Measurements from ENCODE around the gene CCDC187. TPM values are rescaled to one million over a fixed set of nuclear protein-coding genes. Genes with fewer than 3 reads are reported as not detected.

Gene CCDC187
- total RNA-seq, 1 experiment from 2014 or later: not detected

- Mint-ChIP-seq H3K27me3 (ENCODE audit: insufficient read depth, unreplicated experiment) (no peaks in the 10 kb centered on the region), H3K36me3 (ENCODE audit: insufficient read depth, unreplicated experiment) (no peaks in the 10 kb centered on the region), H3K4me3 (ENCODE audit: unreplicated experiment) (no peak overlapping the region), H3K27ac (ENCODE audit: low read depth, unreplicated experiment) (no peak overlapping the region), H3K4me1 (ENCODE audit: insufficient read depth, unreplicated experiment) (peaks cover 5% of the 10 kb centered on the region), H3K9me3 (ENCODE audit: unreplicated experiment) (no peaks in the 10 kb centered on the region)
- ChIA-PET POLR2A (no interaction called here), CTCF (interaction anchor here (0.6 to 1.4 kb wide), 2 partner anchors 11 to 12 kb away, joined by 3 read pairs; no protein-coding TSS in a partner anchor)
- TF ChIP-seq CTCF (IDR thresholded peaks at IDR 0.05; ENCODE audit: unreplicated experiment): no peak
- BruUV-seq (replicated peaks): no TSS peak
- DNase-seq (ENCODE audit: unreplicated experiment): no peak
- intact Hi-C loops (cut with micrococcal nuclease): no loop called here
These were observed 9.5 kb downstream of the CCDC187 start for GRCh38 chr9:136294437-136294836.

GRCh38 chr9:136293476-136294077 lies 10.3 kb downstream of the CCDC187 start:
- H3K9me3 Mint-ChIP-seq (ENCODE audit: unreplicated experiment): no peaks in the 10 kb centered on the region
- no TSS peak for BruUV-seq (replicated peaks)
- ChIA-PET POLR2A (no interaction called here), CTCF (no interaction called here)
- no peak overlapping the region for H3K4me3 Mint-ChIP-seq (ENCODE audit: unreplicated experiment)
- no peak for DNase-seq (ENCODE audit: unreplicated experiment)
- H3K27me3 Mint-ChIP-seq (ENCODE audit: insufficient read depth, unreplicated experiment): no peaks in the 10 kb centered on the region
- peaks cover 5% of the 10 kb centered on the region for H3K4me1 Mint-ChIP-seq (ENCODE audit: insufficient read depth, unreplicated experiment)
- no peaks in the 10 kb centered on the region for H3K36me3 Mint-ChIP-seq (ENCODE audit: insufficient read depth, unreplicated experiment)
- TF ChIP-seq CTCF (IDR thresholded peaks at IDR 0.05; ENCODE audit: unreplicated experiment): no peak
- intact Hi-C loops (cut with micrococcal nuclease): no loop called here
- H3K27ac Mint-ChIP-seq (ENCODE audit: low read depth, unreplicated experiment): no peak overlapping the region

GRCh38 chr9:136292591-136293448 lies 11.1 kb downstream of the CCDC187 start:
- intact Hi-C loops (cut with micrococcal nuclease): no loop called here
- ChIA-PET CTCF (interaction anchor here (2.0 kb wide), 1 partner anchor 9 kb away, joined by 10 read pairs; no protein-coding TSS in a partner anchor), POLR2A (no interaction called here)
- Mint-ChIP-seq H3K27ac (ENCODE audit: low read depth, unreplicated experiment) (no peak overlapping the region), H3K36me3 (ENCODE audit: insufficient read depth, unreplicated experiment) (no peaks in the 10 kb centered on the region), H3K27me3 (ENCODE audit: insufficient read depth, unreplicated experiment) (peaks cover 4% of the 10 kb centered on the region), H3K4me1 (ENCODE audit: insufficient read depth, unreplicated experiment) (peaks cover 5% of the 10 kb centered on the region), H3K4me3 (ENCODE audit: unreplicated experiment) (no peak overlapping the region), H3K9me3 (ENCODE audit: unreplicated experiment) (no peaks in the 10 kb centered on the region)
- no TSS peak for BruUV-seq (replicated peaks)
- no peak for TF ChIP-seq CTCF (IDR thresholded peaks at IDR 0.05; ENCODE audit: unreplicated experiment)
- no peak for DNase-seq (ENCODE audit: unreplicated experiment)

GRCh38 chr9:136292026-136292538 lies 11.8 kb downstream of the CCDC187 start:
- intact Hi-C loops (cut with micrococcal nuclease): no loop called here

More at GRCh38 chr9:136292026-136292538, 11.8 kb downstream of the CCDC187 start:
- ChIA-PET POLR2A (no interaction called here), CTCF (interaction anchor here (2.0 kb wide), 1 partner anchor 9 kb away, joined by 10 read pairs; no protein-coding TSS in a partner anchor)
- TF ChIP-seq CTCF (IDR thresholded peaks at IDR 0.05; ENCODE audit: unreplicated experiment): no peak
- Mint-ChIP-seq H3K36me3 (ENCODE audit: insufficient read depth, unreplicated experiment) (no peaks in the 10 kb centered on the region), H3K4me3 (ENCODE audit: unreplicated experiment) (no peak overlapping the region), H3K27me3 (ENCODE audit: insufficient read depth, unreplicated experiment) (peaks cover 11% of the 10 kb centered on the region), H3K9me3 (ENCODE audit: unreplicated experiment) (no peaks in the 10 kb centered on the region), H3K4me1 (ENCODE audit: insufficient read depth, unreplicated experiment) (peaks cover 5% of the 10 kb centered on the region), H3K27ac (ENCODE audit: low read depth, unreplicated experiment) (no peak overlapping the region)
- no TSS peak for BruUV-seq (replicated peaks)
- DNase-seq (ENCODE audit: unreplicated experiment): no peak

All from MCF 10A (cell line).